Activated gamma-delta T cell (primary cell): ENCODE results near the gene ABHD11.
"Not testable (repeated sequence)": the region's sequence is repeated elsewhere in the genome, so short reads cannot be mapped to it uniquely, and the experiment has no call there.

Experiments used
- DNase-seq: peaks from one replicate; lab custom pipeline; 2025; lab: John Stamatoyannopoulos, UW

ABHD11 gene

DNA sequence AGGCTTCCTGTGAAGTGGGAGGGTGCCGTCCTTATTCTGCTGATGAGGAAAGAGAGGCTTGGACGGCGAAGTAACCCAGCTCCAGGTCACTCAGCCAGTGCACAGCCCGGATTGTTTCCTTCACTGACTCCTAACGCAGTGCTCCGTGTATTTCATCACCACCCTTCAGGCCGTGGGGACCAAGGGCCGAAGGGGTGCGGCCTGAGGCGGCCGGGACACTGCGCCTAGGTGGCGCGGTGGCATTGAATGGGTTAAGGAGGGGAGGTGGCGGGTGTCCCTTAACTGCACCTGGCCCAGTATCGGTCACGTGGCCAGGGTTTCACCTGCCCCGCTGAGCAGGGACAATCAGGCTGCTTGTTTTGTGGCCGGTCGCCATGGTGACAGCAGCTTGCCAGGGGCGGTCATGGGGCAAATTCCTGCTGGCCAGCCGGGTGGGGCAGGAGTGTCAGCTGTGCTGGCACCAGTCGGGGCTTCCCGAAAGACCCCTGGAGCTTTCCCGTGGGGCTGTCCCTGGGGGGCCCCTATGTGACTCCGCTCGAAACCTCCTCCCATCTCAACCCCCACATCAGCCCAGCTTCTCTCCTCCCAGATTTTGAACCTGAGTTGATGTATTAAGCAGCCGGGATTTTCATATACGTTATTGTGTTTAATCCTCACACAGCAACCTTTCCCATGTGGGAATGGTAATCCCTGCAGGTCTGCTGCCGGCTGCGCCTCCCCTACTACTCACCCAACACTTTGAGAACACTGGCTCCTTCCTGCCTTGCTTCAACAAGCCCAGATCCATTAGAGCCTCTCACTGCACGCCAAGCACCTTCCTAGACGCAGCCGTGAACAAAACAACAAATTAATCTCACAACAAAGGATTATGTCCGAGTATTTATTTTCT lies 4.4 kb upstream of the ABHD11 start:
- DNase-seq, result no peak

DNA sequence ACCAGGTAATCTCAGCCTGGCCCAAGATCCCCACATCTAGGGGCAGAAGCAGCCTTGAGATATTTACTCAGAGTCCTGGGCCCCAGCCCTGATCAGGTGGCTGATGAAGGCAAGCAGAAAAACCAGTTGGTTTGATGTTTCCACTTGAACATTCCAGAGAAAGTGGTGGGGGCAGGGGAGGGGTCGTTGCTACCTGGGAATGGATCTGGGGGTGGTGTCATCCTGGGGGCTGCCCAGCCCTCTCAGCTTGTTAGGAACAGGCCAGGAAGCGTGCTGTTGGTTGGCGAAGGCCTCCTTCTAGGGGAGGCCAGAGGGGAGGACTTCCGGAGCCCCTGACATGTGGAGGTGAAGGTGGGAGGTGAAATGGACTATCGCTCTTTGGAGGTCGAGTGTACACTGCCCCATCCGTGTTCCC lies 3.7 kb upstream of the ABHD11 start:
- DNase-seq, result no peak

DNA sequence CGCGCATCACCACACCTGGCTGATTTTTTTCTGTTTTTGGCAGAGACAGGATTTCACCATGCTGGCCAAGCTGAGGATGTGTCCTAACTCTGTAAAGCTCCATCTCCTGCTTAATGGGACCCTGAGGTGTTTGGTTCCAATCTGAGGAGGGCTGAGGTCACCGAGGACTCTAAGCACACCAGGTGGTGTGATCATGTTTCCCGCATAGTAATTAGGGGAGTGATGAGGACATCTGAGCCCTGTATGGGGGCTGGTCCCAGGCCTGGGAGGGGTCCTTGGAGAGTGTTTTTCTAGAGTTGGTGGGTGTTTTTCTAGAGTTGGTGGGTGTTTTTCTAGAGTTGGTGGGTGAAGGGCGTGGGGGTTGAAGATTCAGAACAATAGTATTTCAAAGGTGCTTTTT lies 3.0 kb upstream of the ABHD11 start:
- DNase-seq, result no peak

- DNase-seq, result no peak
Observed at GRCh38 chr7:73740771-73741170, 2.2 kb upstream of the ABHD11 start.

DNA sequence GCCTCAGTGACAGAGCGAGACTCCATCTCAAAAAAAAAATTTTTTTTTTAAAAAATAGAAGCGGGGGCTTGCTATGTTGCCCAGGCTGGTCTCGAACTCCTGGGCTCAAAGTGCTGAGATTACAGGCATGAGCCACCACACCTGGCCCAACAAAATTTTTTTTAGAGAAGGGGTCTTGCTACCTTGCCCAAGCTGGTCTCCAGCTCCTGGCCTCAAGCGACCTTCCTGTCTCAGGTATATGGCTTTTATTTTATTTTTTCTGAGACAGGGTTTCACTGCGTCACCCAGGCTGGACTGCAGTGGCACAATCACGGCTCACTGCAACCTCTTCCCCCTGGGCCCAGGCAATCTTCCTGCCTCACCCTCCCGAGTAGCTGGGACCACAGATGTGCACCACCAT lies 1.6 kb upstream of the ABHD11 start:
- no peak for DNase-seq

DNA sequence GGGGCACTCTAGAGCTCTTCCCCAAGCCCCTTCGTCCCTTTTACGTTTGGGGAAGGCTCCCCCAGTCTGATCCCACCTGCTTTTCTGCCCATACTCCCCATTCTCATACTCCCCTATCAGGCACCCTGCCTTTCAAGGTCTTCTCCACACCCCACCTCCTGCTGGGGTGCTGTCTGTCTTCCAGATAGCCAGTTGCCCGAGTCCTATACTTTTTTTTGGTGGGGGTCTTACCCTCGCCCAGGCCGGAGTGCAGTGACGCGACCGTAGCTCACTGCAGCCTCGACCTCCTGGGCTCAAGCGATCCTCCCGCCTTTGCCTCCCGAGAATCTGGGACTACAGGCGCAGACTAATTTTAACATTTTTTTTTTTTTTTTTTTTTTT lies 775 bp upstream of the ABHD11 start:
- no peak for DNase-seq

DNA sequence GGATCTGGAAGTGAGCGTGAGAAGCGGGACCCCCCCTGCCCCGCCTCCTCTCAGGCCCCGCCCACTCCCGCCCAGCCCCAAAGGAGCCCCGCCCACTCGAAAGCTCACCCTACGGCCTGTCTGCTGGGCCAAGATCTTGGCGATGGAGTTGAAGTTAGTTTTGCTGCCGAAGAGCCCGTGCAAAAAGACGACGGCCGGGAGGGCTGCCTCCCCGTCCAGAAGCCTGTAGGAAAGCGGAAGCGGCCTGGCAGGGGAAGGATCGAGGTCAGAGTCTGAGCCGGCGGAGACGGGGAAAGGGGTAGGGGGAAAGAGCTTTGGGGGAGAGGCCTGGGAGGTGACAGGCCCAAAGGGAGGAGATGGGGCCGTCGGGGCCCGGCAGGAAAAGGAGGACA lies 386 bp downstream of the ABHD11 start:
- peak; percentile 33 for DNase-seq

GRCh38 chr7:73737491-73738219 lies 947 bp downstream of the ABHD11 start:
- no peak for DNase-seq

- no peak for DNase-seq
Observed at GRCh38 chr7:73736885-73737284, 1.7 kb downstream of the ABHD11 start.

- no peak for DNase-seq
Observed at GRCh38 chr7:73735528-73735905, 3.1 kb downstream of the ABHD11 start.

GRCh38 chr7:73734619-73735527 lies 3.7 kb downstream of the ABHD11 start:
- DNase-seq, result no peak

DNA sequence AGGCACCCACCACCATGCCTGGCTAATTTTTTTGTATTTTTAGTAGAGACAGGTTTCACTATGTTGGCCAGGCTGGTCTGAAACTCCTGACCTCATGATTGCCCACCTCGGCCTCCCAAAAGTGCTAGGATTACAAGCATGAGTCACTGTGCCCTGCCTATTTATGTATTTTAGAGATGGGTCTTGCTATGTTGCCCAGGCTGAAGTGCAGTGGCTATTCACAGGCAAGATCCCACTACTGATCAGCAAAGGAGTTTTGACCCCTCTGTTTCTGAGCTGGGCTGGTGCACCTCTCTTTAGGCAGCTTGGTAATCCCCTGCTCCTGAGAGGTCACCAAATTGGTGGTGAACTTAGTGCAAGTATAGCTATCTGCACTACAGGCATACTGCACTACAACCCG lies 6.2 kb downstream of the ABHD11 start:
- DNase-seq, result no peak

- no peak for DNase-seq
Observed at GRCh38 chr7:73730485-73730884, 8.1 kb downstream of the ABHD11 start.

DNA sequence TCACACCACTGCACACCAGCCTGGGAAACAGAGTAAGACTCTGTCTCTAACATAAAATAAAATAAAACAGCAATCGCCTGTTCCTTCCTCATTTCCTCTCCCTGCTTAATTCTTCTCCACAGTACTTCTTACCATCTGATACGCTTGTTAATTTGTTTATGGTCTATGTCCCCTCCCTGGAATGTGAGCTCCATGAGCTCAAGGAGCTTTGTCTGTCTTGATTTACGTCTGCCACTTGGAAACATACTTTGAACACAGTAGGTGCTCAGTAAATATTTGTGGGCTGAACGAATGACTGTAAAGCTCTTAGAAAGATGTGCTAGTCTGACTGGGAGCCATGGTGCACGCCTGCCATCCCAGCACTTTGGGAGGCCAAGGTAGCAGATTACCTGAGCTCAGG lies 10.1 kb downstream of the ABHD11 start:
- no peak for DNase-seq

GRCh38 chr7:73727952-73728351 lies 10.7 kb downstream of the ABHD11 start:
- no peak for DNase-seq

DNA sequence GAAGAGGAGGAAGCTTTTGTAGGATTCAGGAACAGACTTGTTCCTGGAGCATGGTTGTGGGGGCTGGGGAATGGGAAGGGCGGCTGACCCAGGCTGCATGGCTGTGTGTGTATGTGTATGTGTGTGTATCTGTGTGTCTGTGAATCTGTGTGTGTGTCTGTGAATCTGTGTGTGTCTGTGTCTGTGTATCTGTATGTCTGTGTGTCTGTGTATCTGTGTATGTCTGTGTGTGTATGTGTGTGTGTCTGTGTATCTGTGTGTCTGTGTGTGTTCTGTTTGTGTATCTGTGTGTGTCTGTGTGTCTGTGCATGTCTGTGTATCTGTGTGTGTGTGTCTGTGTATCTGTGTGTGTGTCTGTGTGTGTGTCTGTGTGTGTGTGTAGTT lies 12.5 kb downstream of the ABHD11 start:
- no peak for DNase-seq

DNA sequence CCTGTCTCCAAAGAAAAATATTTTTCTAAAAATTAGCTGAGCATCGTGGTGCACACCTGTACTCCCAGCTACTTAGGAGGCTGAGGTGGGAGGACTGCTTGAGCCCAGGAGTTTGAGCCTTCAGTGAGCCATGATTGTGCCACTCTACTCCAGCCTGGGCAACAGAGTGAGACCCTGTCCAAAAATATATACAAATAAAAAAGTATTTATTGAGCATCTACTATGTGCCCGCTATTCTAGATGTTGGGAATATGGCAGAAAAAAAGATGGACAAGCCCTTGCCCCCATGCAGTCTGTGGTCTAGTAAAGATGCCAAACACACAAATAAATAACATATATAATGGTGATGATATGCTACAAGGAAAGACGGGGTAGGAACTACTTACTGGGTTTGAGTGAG lies 14.8 kb downstream of the ABHD11 start:
- DNase-seq, result no peak

DNA sequence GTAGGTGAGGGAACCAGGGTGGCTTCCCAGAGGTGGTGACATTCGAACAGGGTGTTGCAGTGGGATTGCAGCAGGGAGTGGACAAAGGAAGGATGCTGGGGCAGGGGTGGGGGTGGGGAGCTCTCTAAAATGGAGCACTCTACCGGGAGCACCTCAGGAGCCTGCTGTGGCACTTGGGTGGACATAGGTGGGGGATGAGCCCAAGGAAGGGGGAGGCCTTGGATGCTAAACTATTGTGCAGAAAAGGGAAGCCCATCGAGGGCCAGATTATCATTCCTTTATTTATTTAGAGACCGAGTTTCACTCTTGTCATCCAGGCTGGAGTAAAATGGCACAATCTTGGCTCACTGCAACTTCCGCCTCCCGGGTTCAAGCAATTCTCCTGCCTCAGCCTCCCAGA lies 15.8 kb downstream of the ABHD11 start:
- DNase-seq, result no peak

GRCh38 chr7:73722182-73722581 lies 16.4 kb downstream of the ABHD11 start:
- DNase-seq, result not testable (repeated sequence)

- DNase-seq, result no peak
Observed at GRCh38 chr7:73721377-73721817, 17.2 kb downstream of the ABHD11 start.

DNA sequence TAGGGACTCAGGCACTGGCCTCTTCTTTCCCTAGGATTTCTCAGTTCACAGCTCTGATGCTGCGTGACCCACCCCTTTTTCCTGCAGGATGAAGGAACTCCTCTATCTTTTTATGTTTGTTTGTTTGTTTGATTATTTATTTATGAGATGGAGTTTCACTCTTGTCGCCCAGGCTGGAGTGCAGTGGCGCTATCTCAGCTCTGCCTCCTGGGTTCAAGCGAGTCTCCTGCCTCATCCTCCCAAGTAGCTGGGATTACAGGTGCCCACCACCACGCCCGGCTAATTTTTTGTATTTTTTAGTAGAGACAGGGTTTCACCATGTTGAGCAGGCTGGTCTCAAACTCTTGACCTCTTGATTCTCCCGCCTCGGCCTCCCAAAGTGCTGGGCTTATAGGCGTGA lies 18.2 kb downstream of the ABHD11 start:
- DNase-seq, result not testable (repeated sequence)

DNA sequence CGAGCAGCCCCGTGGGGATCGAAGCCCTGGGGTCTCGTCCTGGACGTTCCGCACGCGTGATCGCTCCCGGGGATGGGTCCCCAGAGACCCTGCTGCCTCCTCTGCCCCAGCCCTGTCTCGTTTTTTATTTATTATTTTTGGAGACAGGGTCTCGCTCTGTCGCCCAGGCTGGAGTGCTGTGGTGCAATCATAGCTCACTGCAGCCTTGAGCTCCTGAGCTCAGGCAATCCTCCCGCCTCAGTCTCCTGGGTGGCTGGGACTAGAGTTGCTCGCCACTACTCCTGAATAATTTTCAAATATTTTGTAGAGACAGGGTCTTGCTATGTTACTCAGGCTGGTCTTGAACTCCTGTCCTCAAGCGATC lies 18.8 kb downstream of the ABHD11 start:
- DNase-seq, result no peak
